Caco-2 (cell line): ENCODE results near the gene CCT6B. TPM values are rescaled to one million over a fixed set of nuclear protein-coding genes. Genes with fewer than 3 reads are reported as not detected.

Experiments used
- BruUV-seq: library from RNA; stranded (reverse); fragments of 400-500 nt; replicated peaks from 2 replicates; lab custom pipeline; 2021; lab: Mats Ljungman, UMichigan
- CTCF ChIA-PET: fragments of 300-600 bp; sonication (Branson Sonifier 250); formaldehyde crosslinking; loops from one replicate; lab custom pipeline; 2022; ENCODE audit warnings: antibody characterized with exemption; lab: Charles Lee
- POLR2A ChIA-PET: fragments of 300-600 bp; sonication (Branson Sonifier 250); formaldehyde crosslinking; loops from one replicate; lab custom pipeline; 2022; ENCODE audit warnings: antibody characterized with exemption; lab: Charles Lee
- DNase-seq, 2 experiments: peaks; one replicate each; pipeline versions ENCODE4 v3.0.0 to v3.0.0-alpha.2; 2020 to 2022
- H3K27me3 ChIP-seq: replicated peaks from 2 replicates; pipeline ENCODE4 v1.6.0; 2011; ENCODE audit warnings: low read length; ENCODE audit not compliant: control insufficient read depth, insufficient read depth
- H3K36me3 ChIP-seq: 2 replicates; pipeline ENCODE4 v1.5.1; 2011; ENCODE audit warnings: low read length; ENCODE audit not compliant: control insufficient read depth, insufficient read depth
- H3K4me1 ChIP-seq: fragments of 250-450 bp; sonication (Bioruptor Pico); 2 replicates; pipeline ENCODE4 v1.5.1; 2020; ENCODE audit warnings: mild to moderate bottlenecking
- H3K4me3 ChIP-seq: 2 replicates; pipeline ENCODE4 v1.5.1; 2011; ENCODE audit warnings: low read depth, mild to moderate bottlenecking, control low read depth, low read length
- H3K9me3 ChIP-seq: fragments of 250-450 bp; sonication (Bioruptor Pico); 2 replicates; pipeline ENCODE4 v1.5.1; 2020; ENCODE audit warnings: mild to moderate bottlenecking, moderate library complexity
- H3K27ac Mint-ChIP-seq: one replicate; pipeline ENCODE4 v1.8.0; 2022; ENCODE audit warnings: mixed read lengths; ENCODE audit not compliant: unreplicated experiment
- H3K27me3 Mint-ChIP-seq: one replicate; pipeline ENCODE4 v1.8.0; 2022; ENCODE audit warnings: mixed read lengths; ENCODE audit not compliant: insufficient read depth, unreplicated experiment
- H3K36me3 Mint-ChIP-seq: one replicate; pipeline ENCODE4 v1.8.0; 2022; ENCODE audit warnings: mild to moderate bottlenecking, mixed read lengths; ENCODE audit not compliant: insufficient read depth, unreplicated experiment
- H3K4me1 Mint-ChIP-seq: one replicate; pipeline ENCODE4 v1.8.0; 2022; ENCODE audit warnings: low read depth, mixed read lengths; ENCODE audit not compliant: unreplicated experiment
- H3K4me3 Mint-ChIP-seq: one replicate; pipeline ENCODE4 v1.8.0; 2022; ENCODE audit warnings: mild to moderate bottlenecking, moderate library complexity, mixed read lengths; ENCODE audit not compliant: unreplicated experiment
- H3K9me3 Mint-ChIP-seq: one replicate; pipeline ENCODE4 v1.8.0; 2022; ENCODE audit warnings: mixed read lengths; ENCODE audit not compliant: unreplicated experiment
- CTCF ChIP-seq, 2 experiments: fragments of 200-600 bp in 1 of 2; IDR thresholded peaks; 1 replicate in 1 of 2; 2 replicates in 1 of 2; pipeline versions ENCODE4 v1.5.1 to v1.8.0; 2011 to 2022; ENCODE audit warnings: antibody characterized with exemption in 1 of 2, control low read depth in 1 of 2, inconsistent platforms in 1 of 2, low read depth in 1 of 2, low read length in 1 of 2, mild to moderate bottlenecking in 1 of 2, moderate library complexity in 1 of 2; ENCODE audit not compliant: insufficient read depth in 1 of 2, severe bottlenecking in 1 of 2, unreplicated experiment in 1 of 2
- intact Hi-C: fragments of 100-400 bp; cut with micrococcal nuclease; formaldehyde crosslinking; loops from one replicate; pipeline ENCODE4 v1.10.0; 2022; ENCODE audit not compliant: unreplicated experiment
- total RNA-seq: library from RNA; stranded (reverse); gene quantifications from 2 replicates; pipeline ENCODE4 v1.2.3, GENCODE V29; 2022

Gene CCT6B
- total RNA-seq, 1 experiment from 2014 or later: 1.8 TPM

- no TSS peak for BruUV-seq
- no peak for DNase-seq
- Mint-ChIP-seq H3K36me3 (no peaks in the 10 kb centered on the region), H3K4me3 (no peak overlapping the region), H3K27ac (no peak overlapping the region), H3K9me3 (no peaks in the 10 kb centered on the region), H3K4me1 (no peaks in the 10 kb centered on the region), H3K27me3 (peaks cover 12% of the 10 kb centered on the region)
- H3K36me3 ChIP-seq: no peaks in the 10 kb centered on the region
- H3K4me1 ChIP-seq: no peaks in the 10 kb centered on the region
- intact Hi-C loops: no loop called here
- H3K4me3 ChIP-seq: no peak overlapping the region
- CTCF ChIA-PET: no interaction called here
- no peak for TF ChIP-seq CTCF (IDR thresholded peaks at IDR 0.05; ENCODE audit: insufficient read depth in 1 of 2, low read depth in 1 of 2, low read length in 1 of 2, severe bottlenecking in 1 of 2, unreplicated experiment in 1 of 2)
- POLR2A ChIA-PET: no interaction called here
- no peaks in the 10 kb centered on the region for H3K27me3 ChIP-seq
- no peaks in the 10 kb centered on the region for H3K9me3 ChIP-seq
Observed at GRCh38 chr17:34916120-34916519, 45.1 kb downstream of the CCT6B start.

- no peak for DNase-seq
- Histone ChIP-seq H3K4me1 (no peaks in the 10 kb centered on the region), H3K4me3 (no peak overlapping the region), H3K36me3 (no peaks in the 10 kb centered on the region), H3K9me3 (no peaks in the 10 kb centered on the region), H3K27me3 (no peaks in the 10 kb centered on the region)
- H3K36me3 Mint-ChIP-seq: no peaks in the 10 kb centered on the region
- no peaks in the 10 kb centered on the region for H3K9me3 Mint-ChIP-seq
- intact Hi-C loops: no loop called here
- ChIA-PET CTCF (no interaction called here), POLR2A (no interaction called here)
- H3K4me1 Mint-ChIP-seq: no peaks in the 10 kb centered on the region
- TF ChIP-seq CTCF (IDR thresholded peaks at IDR 0.05; ENCODE audit: insufficient read depth in 1 of 2, low read depth in 1 of 2, low read length in 1 of 2, severe bottlenecking in 1 of 2, unreplicated experiment in 1 of 2): no peak
- BruUV-seq: no TSS peak
- peaks cover 19% of the 10 kb centered on the region for H3K27me3 Mint-ChIP-seq
- no peak overlapping the region for H3K4me3 Mint-ChIP-seq
- no peak overlapping the region for H3K27ac Mint-ChIP-seq
Observed at GRCh38 chr17:34913001-34913400, 48.3 kb downstream of the CCT6B start.

- no peak overlapping the region for H3K4me3 ChIP-seq
- no peak for TF ChIP-seq CTCF (IDR thresholded peaks at IDR 0.05; ENCODE audit: insufficient read depth in 1 of 2, low read depth in 1 of 2, low read length in 1 of 2, severe bottlenecking in 1 of 2, unreplicated experiment in 1 of 2)
- Mint-ChIP-seq H3K27ac (no peak overlapping the region), H3K9me3 (no peaks in the 10 kb centered on the region), H3K4me1 (no peaks in the 10 kb centered on the region), H3K36me3 (no peaks in the 10 kb centered on the region), H3K27me3 (peaks cover 19% of the 10 kb centered on the region), H3K4me3 (no peak overlapping the region)
- H3K27me3 ChIP-seq: no peaks in the 10 kb centered on the region
- H3K9me3 ChIP-seq: no peaks in the 10 kb centered on the region
- CTCF ChIA-PET: no interaction called here
- no TSS peak for BruUV-seq
- H3K36me3 ChIP-seq: no peaks in the 10 kb centered on the region
- DNase-seq: no peak
- POLR2A ChIA-PET: no interaction called here
- intact Hi-C loops: no loop called here
- no peaks in the 10 kb centered on the region for H3K4me1 ChIP-seq
Observed at GRCh38 chr17:34909040-34909439, 52.2 kb downstream of the CCT6B start.
